ENCODE measurements around the gene ESRRB. TPM values are rescaled to one million over a fixed set of nuclear protein-coding genes. Genes with fewer than 3 reads are reported as not detected.
A peak's percentile ranks its signal among the peaks of the same experiment; 100 is the strongest.

The ESRRB gene
- polyA plus RNA-seq, 6 donors from 2014 or later, result not detected

DNA sequence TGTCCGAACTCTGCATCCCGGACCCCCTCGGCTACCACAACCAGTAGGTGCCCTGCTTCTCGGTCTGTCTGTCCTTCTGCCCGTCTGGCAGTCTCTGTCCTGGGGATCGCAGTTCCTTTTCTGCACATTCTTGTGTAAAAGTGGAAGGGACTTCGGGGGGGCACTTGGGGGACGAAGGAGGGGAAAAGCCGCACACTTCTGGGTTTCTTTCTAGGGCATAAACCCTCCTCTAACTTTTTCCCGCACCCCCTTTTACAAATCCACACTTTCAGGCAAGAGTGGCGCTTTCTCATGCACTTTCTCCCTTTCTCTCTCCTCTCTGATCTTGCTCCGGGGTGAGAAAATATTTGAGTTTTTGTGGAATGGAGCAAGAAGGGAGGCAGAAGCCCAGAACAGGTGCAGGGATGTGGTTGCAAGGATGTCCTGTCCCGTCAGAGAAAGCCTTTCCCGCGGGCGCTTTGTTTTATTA, 506 bp downstream of the ESRRB start:
- H3K4me3 Mint-ChIP-seq, result no peak overlapping the region

GRCh38 chr14:76376878-76377734, 1.2 kb downstream of the ESRRB start:
- Mint-ChIP-seq H3K4me1 (peaks cover 4 to 11% (median 5%) of the 10 kb centered on the region in 3 donors), H3K36me3 (no peaks in the 10 kb centered on the region), H3K9me3 (peaks cover 0 to 2% (median 0%) of the 10 kb centered on the region in 7 donors), H3K4me3 (no peak overlapping the region), H3K27ac (peak overlapping the region in 2 of 6 donors; percentile 28 to 80), H3K27me3 (peaks cover 68 to 91% (median 89%) of the 10 kb centered on the region in 3 donors)
- DNase-seq (no peak), ATAC-seq (ENCODE audit: low read depth in 2 of 2) (no peak)

More for the DNA sequence above, 506 bp downstream of the ESRRB start:
- ATAC-seq (ENCODE audit: low read depth in 2 of 2), result no peak
- H3K4me1 Mint-ChIP-seq, result peaks cover 4 to 11% (median 5%) of the 10 kb centered on the region in 3 donors
- no peak for DNase-seq
- peaks cover 69 to 91% (median 89%) of the 10 kb centered on the region in 3 donors for H3K27me3 Mint-ChIP-seq
- peak overlapping the region in 1 of 6 donors; percentile 63 for H3K27ac Mint-ChIP-seq
- H3K9me3 Mint-ChIP-seq, result peaks cover 0 to 2% (median 0%) of the 10 kb centered on the region in 7 donors
- H3K36me3 Mint-ChIP-seq, result no peaks in the 10 kb centered on the region

DNA sequence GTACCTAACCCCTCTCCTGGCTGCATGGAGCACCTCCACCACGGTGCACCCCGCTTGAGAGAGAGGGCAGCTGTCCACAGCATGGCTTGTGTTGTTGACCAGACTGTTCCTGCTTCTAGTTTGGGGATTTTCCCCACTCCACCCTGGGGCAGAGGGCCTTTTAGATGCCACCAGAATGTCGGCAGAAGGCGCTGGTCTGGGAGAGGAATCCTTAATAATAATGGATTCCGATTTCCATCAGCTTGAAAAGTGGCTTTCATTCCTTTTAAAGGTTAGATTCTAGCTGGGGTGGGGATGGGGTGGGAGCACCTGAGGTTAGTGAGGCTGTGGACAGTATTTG, 1.8 kb downstream of the ESRRB start:
- ATAC-seq (ENCODE audit: low read depth in 2 of 2) (no peak), DNase-seq (no peak)
- H3K4me3 Mint-ChIP-seq, result peak overlapping the region in 1 of 8 donors; percentile 16
- peaks cover 0 to 2% (median 0%) of the 10 kb centered on the region in 7 donors for H3K9me3 Mint-ChIP-seq
- H3K27me3 Mint-ChIP-seq, result peaks cover 62 to 89% (median 87%) of the 10 kb centered on the region in 3 donors
- H3K27ac Mint-ChIP-seq, result peak overlapping the region in 2 of 6 donors; percentile 28 to 80
- no peaks in the 10 kb centered on the region for H3K36me3 Mint-ChIP-seq
- peaks cover 4 to 11% (median 5%) of the 10 kb centered on the region in 3 donors for H3K4me1 Mint-ChIP-seq

GRCh38 chr14:76380991-76381390, 5.1 kb downstream of the ESRRB start:
- H3K27me3 Mint-ChIP-seq, result peaks cover 65 to 92% (median 83%) of the 10 kb centered on the region in 3 donors
- H3K4me1 Mint-ChIP-seq, result peaks cover 4 to 11% (median 5%) of the 10 kb centered on the region in 3 donors
- peaks cover 0 to 2% (median 0%) of the 10 kb centered on the region in 7 donors for H3K9me3 Mint-ChIP-seq
- DNase-seq, result no peak
- peak overlapping the region in 1 of 8 donors; percentile 30 for H3K4me3 Mint-ChIP-seq
- no peaks in the 10 kb centered on the region for H3K36me3 Mint-ChIP-seq
- no peak overlapping the region for H3K27ac Mint-ChIP-seq
- ATAC-seq (ENCODE audit: low read depth in 2 of 2), result no peak

DNA sequence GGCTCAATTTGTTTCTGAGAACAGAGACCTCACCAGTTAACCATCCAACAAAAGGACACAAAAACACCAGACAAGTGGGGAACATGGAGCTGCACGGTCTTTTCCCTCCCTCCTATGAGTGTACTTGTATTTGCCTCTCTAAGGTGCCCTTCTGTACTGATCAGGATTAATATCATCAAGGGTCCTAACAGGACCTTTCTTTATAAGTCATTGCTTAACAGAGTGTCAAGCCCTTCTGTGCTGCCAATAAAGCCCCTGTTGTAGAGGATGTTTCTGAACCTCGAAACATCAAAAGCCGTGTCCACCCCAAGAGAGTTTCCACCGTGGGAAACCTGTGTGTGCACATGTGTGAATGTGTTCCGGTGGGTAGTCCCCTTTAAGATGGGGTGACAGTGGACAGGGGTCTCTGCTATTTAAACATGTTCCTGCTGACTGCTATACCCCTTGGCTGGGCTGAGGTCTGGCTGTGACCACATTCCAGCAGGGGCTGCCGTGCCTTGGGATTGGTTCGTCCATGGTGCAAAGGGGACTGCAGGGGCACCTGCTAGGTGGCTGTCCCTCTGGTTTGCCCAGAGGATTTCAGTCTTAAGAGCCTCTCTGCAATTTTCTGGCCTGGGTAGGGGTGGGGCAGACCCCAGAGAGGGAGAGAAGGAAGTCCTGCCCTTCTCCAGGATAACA, 6.0 kb downstream of the ESRRB start:
- Mint-ChIP-seq H3K4me3 (no peak overlapping the region), H3K4me1 (peaks cover 0 to 5% (median 0%) of the 10 kb centered on the region in 3 donors), H3K27ac (no peak overlapping the region), H3K9me3 (no peaks in the 10 kb centered on the region), H3K36me3 (no peaks in the 10 kb centered on the region), H3K27me3 (peaks cover 64 to 84% (median 76%) of the 10 kb centered on the region in 3 donors)
- ATAC-seq (ENCODE audit: low read depth in 2 of 2) (no peak), DNase-seq (no peak)

- Mint-ChIP-seq H3K9me3 (no peaks in the 10 kb centered on the region), H3K36me3 (no peaks in the 10 kb centered on the region), H3K4me1 (peaks cover 0 to 3% (median under 1%) of the 10 kb centered on the region in 3 donors), H3K27me3 (peaks cover 67 to 85% (median 75%) of the 10 kb centered on the region in 3 donors), H3K27ac (no peak overlapping the region), H3K4me3 (no peak overlapping the region)
- ATAC-seq (ENCODE audit: low read depth in 2 of 2), result no peak
- DNase-seq, result no peak
Observed at GRCh38 chr14:76382495-76382832, 6.5 kb downstream of the ESRRB start.

DNA sequence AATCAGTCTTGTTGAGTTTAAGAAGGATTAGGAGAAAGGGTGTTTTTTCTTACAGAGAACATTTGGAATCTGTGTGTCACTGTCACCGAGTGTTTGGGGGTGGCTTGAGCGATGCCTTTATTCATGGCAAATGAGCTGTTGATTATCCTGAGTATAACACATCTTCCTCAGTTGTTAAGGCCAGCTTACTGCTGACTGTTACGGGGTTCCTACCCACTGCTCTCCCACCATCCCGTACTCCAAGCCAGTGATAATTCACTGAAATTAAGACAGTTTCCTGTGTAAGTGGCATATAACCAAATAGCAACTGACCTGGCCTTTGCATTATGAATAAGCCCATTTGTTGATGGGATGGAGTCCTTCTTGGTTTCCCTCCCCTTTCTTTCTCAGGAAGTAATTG, 9.5 kb downstream of the ESRRB start:
- Mint-ChIP-seq H3K36me3 (no peaks in the 10 kb centered on the region), H3K4me1 (peaks cover 0 to 3% (median 0%) of the 10 kb centered on the region in 3 donors), H3K27ac (no peak overlapping the region), H3K27me3 (peaks cover 59 to 81% (median 64%) of the 10 kb centered on the region in 3 donors), H3K4me3 (no peak overlapping the region), H3K9me3 (no peaks in the 10 kb centered on the region)
- DNase-seq (no peak), ATAC-seq (ENCODE audit: low read depth in 2 of 2) (no peak)

- H3K36me3 Mint-ChIP-seq, result no peaks in the 10 kb centered on the region
- no peak overlapping the region for H3K27ac Mint-ChIP-seq
- H3K4me3 Mint-ChIP-seq, result no peak overlapping the region
- peaks cover 46 to 69% (median 51%) of the 10 kb centered on the region in 3 donors for H3K27me3 Mint-ChIP-seq
- DNase-seq (peak; percentile 20), ATAC-seq (ENCODE audit: low read depth in 2 of 2) (no peak)
- H3K9me3 Mint-ChIP-seq, result no peaks in the 10 kb centered on the region
- peaks cover 0 to 3% (median 0%) of the 10 kb centered on the region in 3 donors for H3K4me1 Mint-ChIP-seq
Observed at GRCh38 chr14:76386944-76387782, 11.2 kb downstream of the ESRRB start.

DNA sequence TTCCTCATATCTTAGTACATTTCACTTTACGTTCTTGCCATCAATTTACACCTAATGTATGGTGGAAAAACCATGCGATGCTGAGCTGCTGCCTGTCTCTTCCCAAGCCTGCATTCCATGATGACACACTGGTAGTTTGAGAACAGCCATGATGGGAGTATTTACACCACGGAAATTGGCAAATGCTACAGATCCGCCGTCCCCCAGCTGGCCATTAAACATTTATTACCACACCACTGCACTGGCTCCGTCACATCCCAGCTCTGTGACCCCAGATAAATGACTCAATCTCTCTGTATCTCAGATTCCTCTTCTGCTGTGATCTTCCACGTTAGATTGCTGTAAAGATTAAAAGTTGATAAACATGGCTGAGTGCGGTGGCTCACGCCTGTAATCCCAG, 13.9 kb downstream of the ESRRB start:
- ATAC-seq (ENCODE audit: low read depth in 2 of 2) (no peak), DNase-seq (no peak)
- Mint-ChIP-seq H3K4me1 (peaks cover 0 to 3% (median 0%) of the 10 kb centered on the region in 3 donors), H3K27ac (peak overlapping the region in 1 of 6 donors; percentile 71), H3K27me3 (peaks cover 30 to 54% (median 36%) of the 10 kb centered on the region in 3 donors), H3K9me3 (no peaks in the 10 kb centered on the region), H3K36me3 (no peaks in the 10 kb centered on the region), H3K4me3 (no peak overlapping the region)

DNA sequence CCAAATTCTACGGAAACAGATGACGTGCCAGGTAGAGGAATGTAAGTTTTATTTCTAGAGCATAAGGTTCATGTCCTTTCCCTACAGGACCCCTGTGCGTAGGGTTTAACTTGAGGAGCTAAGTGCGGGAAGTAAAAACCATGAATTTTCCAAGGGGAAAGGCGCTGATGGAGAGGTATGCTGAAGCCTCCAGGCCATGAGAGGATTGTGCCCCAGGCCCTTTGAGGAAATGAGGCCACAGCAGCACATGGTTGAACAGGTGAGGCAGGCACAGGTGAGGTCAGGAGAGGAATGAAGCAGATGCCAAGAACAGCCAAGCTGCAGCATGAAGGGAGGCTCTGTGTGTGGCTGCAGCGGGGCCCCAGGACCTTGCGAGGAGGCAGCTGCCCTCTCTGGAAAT, 14.7 kb downstream of the ESRRB start:
- Mint-ChIP-seq H3K4me3 (no peak overlapping the region), H3K4me1 (peaks cover 0 to 3% (median 0%) of the 10 kb centered on the region in 3 donors), H3K27ac (no peak overlapping the region), H3K36me3 (no peaks in the 10 kb centered on the region), H3K9me3 (no peaks in the 10 kb centered on the region), H3K27me3 (peaks cover 24 to 47% (median 28%) of the 10 kb centered on the region in 3 donors)
- DNase-seq (no peak), ATAC-seq (ENCODE audit: low read depth in 2 of 2) (no peak)

GRCh38 chr14:76391981-76392690, 16.2 kb downstream of the ESRRB start:
- Mint-ChIP-seq H3K36me3 (no peaks in the 10 kb centered on the region), H3K27ac (no peak overlapping the region), H3K4me3 (no peak overlapping the region), H3K27me3 (peaks cover 20 to 42% (median 29%) of the 10 kb centered on the region in 3 donors), H3K4me1 (peaks cover 0 to 3% (median 0%) of the 10 kb centered on the region in 3 donors), H3K9me3 (no peaks in the 10 kb centered on the region)
- ATAC-seq (ENCODE audit: low read depth in 2 of 2) (no peak), DNase-seq (no peak)

DNA sequence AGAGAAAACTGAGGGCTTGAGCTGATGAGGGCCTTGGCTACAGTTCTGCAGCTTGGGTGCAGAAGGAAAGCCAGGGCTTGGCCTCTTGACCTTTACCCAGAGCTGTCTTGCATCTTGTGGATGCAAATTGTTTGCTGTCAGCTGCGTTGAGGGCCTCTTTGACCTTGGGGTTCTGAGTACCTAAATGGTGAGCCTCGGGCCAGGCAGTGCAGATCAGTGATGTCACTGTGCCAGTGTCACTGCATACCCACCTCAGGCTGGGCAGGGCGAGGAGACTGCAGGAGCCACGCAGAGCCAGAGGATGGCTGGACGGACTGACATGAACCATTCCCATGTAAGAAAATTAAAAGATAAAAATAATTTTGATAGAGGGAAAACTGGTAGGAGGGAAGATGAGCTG, 18.6 kb downstream of the ESRRB start:
- DNase-seq, result no peak
- Mint-ChIP-seq H3K4me3 (peak overlapping the region in 1 of 8 donors; percentile 35), H3K27ac (no peak overlapping the region), H3K36me3 (no peaks in the 10 kb centered on the region), H3K4me1 (no peaks in the 10 kb centered on the region), H3K27me3 (peaks cover 8 to 36% (median 24%) of the 10 kb centered on the region in 3 donors), H3K9me3 (no peaks in the 10 kb centered on the region)
- ATAC-seq (ENCODE audit: low read depth in 2 of 2), result no peak
